Measurements from ENCODE around the gene CCDC171. TPM values are rescaled to one million over a fixed set of nuclear protein-coding genes. Genes with fewer than 3 reads are reported as not detected.

The CCDC171 gene
- total and polyA plus RNA-seq, 10 of the 15 experiments (the other 5 are each of a cell fraction or from before 2014, with no cell fraction given), result 1.00 to 7.2 (median 2.8) TPM

DNA sequence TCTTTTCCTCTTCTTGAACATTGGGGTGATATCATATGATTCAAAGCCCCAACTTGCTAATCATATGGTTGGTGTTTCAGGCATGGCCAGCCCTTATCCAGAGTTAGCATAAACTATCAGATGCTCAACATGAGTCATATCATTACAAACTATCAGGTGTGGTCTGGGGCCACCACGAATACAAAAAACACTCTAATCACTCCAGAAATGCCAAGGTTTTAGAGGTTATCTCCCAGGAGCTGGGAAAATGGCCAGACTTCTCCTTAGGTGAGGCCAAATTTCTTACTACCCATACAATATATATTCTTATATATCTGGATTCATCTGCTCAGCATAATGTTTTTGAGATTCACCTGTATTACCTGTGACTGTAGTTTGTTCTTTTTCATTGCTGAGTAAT, 210.5 kb downstream of the CCDC171 start (continued):
- TF ChIP-seq SRF (IDR thresholded peaks at IDR 0.05; ENCODE audit: low read depth in 2 of 2, low read length in 2 of 2) (no peak), PML (IDR thresholded peaks at IDR 0.05; ENCODE audit: low read length) (no peak), NRF1 (conservative IDR thresholded peaks at IDR 0.05; ENCODE audit: low read depth, low read length) (no peak)

- ChIA-PET POLR2A (no interaction called here), RAD21 (ENCODE audit: unreplicated experiment) (no interaction called here), CTCF (no interaction called here), SMC1A (ENCODE audit: uncharacterized antibody, unreplicated experiment) (no interaction called here)
- no peak for ATAC-seq
- H3K27me3 ChIP-seq (replicated peaks in 1 of 2; ENCODE audit: control insufficient read depth in 2 of 2, insufficient read depth in 2 of 2, low read length in 1 of 2), result no peaks in the 10 kb centered on the region
- no peak overlapping the region for H3K4me2 ChIP-seq (ENCODE audit: control insufficient read depth, insufficient read depth)
- no peak overlapping the region for H3K27ac ChIP-seq (ENCODE audit: control insufficient read depth, insufficient read depth)
- WGBS (ENCODE audit: insufficient coverage, insufficient replicate concordance, low lambda C conversion rate, missing lambda C conversion rate), result 53% methylated on average over 2 of the region's 2 CpGs
- H3K79me2 ChIP-seq (ENCODE audit: control insufficient read depth, insufficient read depth, low read length), result no peaks in the 10 kb centered on the region
- no peaks in the 10 kb centered on the region for H4K20me1 ChIP-seq (ENCODE audit: control insufficient read depth, insufficient read depth)
- no peak overlapping the region for H3K9ac ChIP-seq (ENCODE audit: control insufficient read depth, insufficient read depth, low read length)
- intact Hi-C loops (cut with micrococcal nuclease; ENCODE audit: unreplicated experiment), result no loop called here
- H2AFZ ChIP-seq (ENCODE audit: control insufficient read depth, low read depth, low read length), result no peak overlapping the region
- FAIRE-seq, result no peak
- BruUV-seq (replicated peaks), result no TSS peak
- no peaks in the 10 kb centered on the region for H3K4me1 ChIP-seq (ENCODE audit: control insufficient read depth, insufficient read depth, low read length)
- H3K4me3 ChIP-seq, result no peak overlapping the region
- no peak for TF ChIP-seq BACH1 (IDR thresholded peaks at IDR 0.05; ENCODE audit: borderline replicate concordance)
- no peak for TF ChIP-seq E2F8 (IDR thresholded peaks at IDR 0.05; ENCODE audit: low read depth, partially characterized antibody)
- no peak for TF ChIP-seq FOS (IDR thresholded peaks at IDR 0.05; ENCODE audit: borderline replicate concordance, extremely low read depth, insufficient read length)
- no peak for TF ChIP-seq POLR2AphosphoS2 (IDR thresholded peaks at IDR 0.05; ENCODE audit: low read depth, low read length)
- TF ChIP-seq, protein P1, sequence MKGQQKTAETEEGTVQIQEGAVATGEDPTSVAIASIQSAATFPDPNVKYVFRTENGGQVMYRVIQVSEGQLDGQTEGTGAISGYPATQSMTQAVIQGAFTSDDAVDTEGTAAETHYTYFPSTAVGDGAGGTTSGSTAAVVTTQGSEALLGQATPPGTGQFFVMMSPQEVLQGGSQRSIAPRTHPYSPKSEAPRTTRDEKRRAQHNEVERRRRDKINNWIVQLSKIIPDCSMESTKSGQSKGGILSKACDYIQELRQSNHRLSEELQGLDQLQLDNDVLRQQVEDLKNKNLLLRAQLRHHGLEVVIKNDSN (IDR thresholded peaks at IDR 0.05; ENCODE audit: borderline replicate concordance, extremely low read length, insufficient read depth, low read depth, low read length), result no peak
- no peak for TF ChIP-seq NRF1 (conservative IDR thresholded peaks at IDR 0.05; ENCODE audit: low read depth, low read length)
- TF ChIP-seq MYB (IDR thresholded peaks at IDR 0.05; ENCODE audit: borderline replicate concordance, low read depth, low read length), result no peak
- TF ChIP-seq, protein P2, sequence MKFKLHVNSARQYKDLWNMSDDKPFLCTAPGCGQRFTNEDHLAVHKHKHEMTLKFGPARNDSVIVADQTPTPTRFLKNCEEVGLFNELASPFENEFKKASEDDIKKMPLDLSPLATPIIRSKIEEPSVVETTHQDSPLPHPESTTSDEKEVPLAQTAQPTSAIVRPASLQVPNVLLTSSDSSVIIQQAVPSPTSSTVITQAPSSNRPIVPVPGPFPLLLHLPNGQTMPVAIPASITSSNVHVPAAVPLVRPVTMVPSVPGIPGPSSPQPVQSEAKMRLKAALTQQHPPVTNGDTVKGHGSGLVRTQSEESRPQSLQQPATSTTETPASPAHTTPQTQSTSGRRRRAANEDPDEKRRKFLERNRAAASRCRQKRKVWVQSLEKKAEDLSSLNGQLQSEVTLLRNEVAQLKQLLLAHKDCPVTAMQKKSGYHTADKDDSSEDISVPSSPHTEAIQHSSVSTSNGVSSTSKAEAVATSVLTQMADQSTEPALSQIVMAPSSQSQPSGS (IDR thresholded peaks at IDR 0.05; ENCODE audit: low read length), result no peak
- no peak for TF ChIP-seq RELA (IDR thresholded peaks at IDR 0.05; ENCODE audit: borderline replicate concordance, partially characterized antibody)
- no peak for TF ChIP-seq STAT1 (conservative IDR thresholded peaks at IDR 0.05)
- no peak for TF ChIP-seq RUNX3 (IDR thresholded peaks at IDR 0.05; ENCODE audit: low read length)
- TF ChIP-seq ZBED1 (IDR thresholded peaks at IDR 0.05; ENCODE audit: borderline replicate concordance), result no peak
- no peak for TF ChIP-seq IKZF2 (IDR thresholded peaks at IDR 0.05)
- TF ChIP-seq BCLAF1 (IDR thresholded peaks at IDR 0.05), result no peak
- TF ChIP-seq POLR2A (IDR thresholded peaks at IDR 0.05; ENCODE audit: low read depth, low read length), result no peak
- in situ Hi-C loops (cut with MboI), result no loop called here
- H3K9me3 ChIP-seq (replicated peaks; ENCODE audit: control insufficient read depth, insufficient read depth, low read length), result no peaks in the 10 kb centered on the region
- H3K36me3 ChIP-seq (ENCODE audit: control insufficient read depth in 2 of 2, insufficient read depth in 2 of 2, low read length in 1 of 2), result no peaks in the 10 kb centered on the region
- no peak for DNase-seq (ENCODE audit: low read depth, low spot score)
Measured at GRCh38 chr9:15764131-15764530, 211.3 kb downstream of the CCDC171 start.

All from GM12878 (cell line).